Keratinocyte (primary cell): ENCODE data around the gene WDR4. TPM values are rescaled to one million over a fixed set of nuclear protein-coding genes. Genes with fewer than 3 reads are reported as not detected.

Experiments
- DNase-seq: peaks from one replicate; pipeline ENCODE4 v3.0.0-alpha.2; 2011; ENCODE audit warnings: low read depth, missing footprints, low spot score
- FAIRE-seq: peaks from 2 replicates; lab custom pipeline; 2011; peaks lifted over from hg19 to GRCh38; lab: Jason Lieb, UNC
- H2AFZ ChIP-seq: 2 replicates; pipeline ENCODE4 v1.6.0; 2012; ENCODE audit warnings: low read length, control low read depth, inconsistent platforms; ENCODE audit not compliant: control insufficient read depth
- H3K27ac ChIP-seq: 2 replicates; pipeline ENCODE4 v1.5.1; 2011; ENCODE audit warnings: low read length; ENCODE audit not compliant: control insufficient read depth, insufficient read depth
- H3K27me3 ChIP-seq: 3 replicates; pipeline ENCODE4 v1.6.0; 2011; ENCODE audit warnings: low read length; ENCODE audit not compliant: control insufficient read depth, insufficient read depth; ENCODE audit errors: extremely low read depth
- H3K36me3 ChIP-seq, 2 experiments: 2 replicates in 1 of 2; 3 replicates in 1 of 2; pipeline ENCODE4 v1.5.1; 2011; ENCODE audit warnings: low read length in 2 of 2, mild to moderate bottlenecking in 1 of 2; ENCODE audit not compliant: control insufficient read depth in 2 of 2, insufficient read depth in 2 of 2; ENCODE audit errors: extremely low read depth in 1 of 2
- H3K4me1 ChIP-seq: 3 replicates; pipeline ENCODE4 v1.5.1; 2011; ENCODE audit warnings: low read length; ENCODE audit not compliant: control insufficient read depth, insufficient read depth; ENCODE audit errors: extremely low read depth
- H3K4me2 ChIP-seq: 3 replicates; pipeline ENCODE4 v1.6.0; 2011; ENCODE audit warnings: low read depth, low read length; ENCODE audit not compliant: control insufficient read depth, insufficient read depth; ENCODE audit errors: extremely low read depth
- H3K4me3 ChIP-seq, 3 experiments: fragments of 200-600 bp in 1 of 3; sonication (generic) in 1 of 3; 2 replicates in 2 of 3; 3 replicates in 1 of 3; pipeline ENCODE4 v1.5.1; 2011 to 2016; ENCODE audit warnings: low read length in 3 of 3, mild to moderate bottlenecking in 3 of 3, control low read depth in 2 of 3, inconsistent platforms in 1 of 3, low read depth in 1 of 3, mixed read lengths in 1 of 3, mixed run types in 1 of 3, moderate library complexity in 1 of 3; ENCODE audit not compliant: control insufficient read depth in 2 of 3, insufficient read depth in 2 of 3; ENCODE audit errors: extremely low read depth in 1 of 3
- H3K79me2 ChIP-seq: 2 replicates; pipeline ENCODE4 v1.6.0; 2012; ENCODE audit warnings: low read length; ENCODE audit not compliant: control insufficient read depth, insufficient read depth
- H3K9ac ChIP-seq: 3 replicates; pipeline ENCODE4 v1.6.0; 2011; ENCODE audit warnings: low read length; ENCODE audit not compliant: control insufficient read depth, insufficient read depth; ENCODE audit errors: extremely low read depth
- H3K9me1 ChIP-seq: 3 replicates; pipeline ENCODE4 v1.6.0; 2011; ENCODE audit warnings: low read length; ENCODE audit not compliant: control insufficient read depth, insufficient read depth; ENCODE audit errors: extremely low read depth
- H3K9me3 ChIP-seq: 2 replicates; pipeline ENCODE4 v1.5.1; 2012; ENCODE audit warnings: low read depth, low read length; ENCODE audit not compliant: control insufficient read depth
- H4K20me1 ChIP-seq: 3 replicates; pipeline ENCODE4 v1.6.0; 2011; ENCODE audit warnings: low read length; ENCODE audit not compliant: control insufficient read depth, insufficient read depth; ENCODE audit errors: extremely low read depth
- CTCF ChIP-seq, 3 experiments: IDR thresholded peaks in 1 of 3; conservative IDR thresholded peaks in 1 of 3; optimal IDR thresholded peaks in 1 of 3; 2 replicates in 2 of 3; 3 replicates in 1 of 3; pipeline versions ENCODE3 to v1.5.1; 2011; ENCODE audit warnings: low read length in 3 of 3, mild to moderate bottlenecking in 3 of 3, moderate library complexity in 2 of 3, control low read depth in 1 of 3, inconsistent platforms in 1 of 3; ENCODE audit not compliant: insufficient read depth in 2 of 3; ENCODE audit errors: extremely low read depth in 1 of 3
- EZH2 ChIP-seq: IDR thresholded peaks from one replicate; pipeline ENCODE4 v1.6.1; 2012; ENCODE audit warnings: inconsistent platforms, mild to moderate bottlenecking, low read length, moderate library complexity
- dilution Hi-C: fragments of 300-500 bp; cut with MboI; formaldehyde crosslinking; loops from one replicate; pipeline ENCODE4 v1.7.0; 2020; ENCODE audit warnings: low sequenced_read_pairs; ENCODE audit not compliant: extremely low pct_ligation_motif_present
- polyA plus RNA-seq, 5 experiments: library from polyadenylated mRNA; depleted of rRNA in 3 of 5; stranded (reverse) in 3 of 5; stranded (forward) in 1 of 5; unstranded in 1 of 5; fragments of >200 nt; gene quantifications; 1 replicate in 1 of 5; 2 replicates in 3 of 5; 3 replicates in 1 of 5; pipeline versions ENCODE4 v1.2.1 to v1.2.3, GENCODE V29; 2011 to 2012; ENCODE audit warnings: missing spikeins in 2 of 5, low read depth in 1 of 5, low replicate concordance in 1 of 5

WDR4 gene
- polyA plus RNA-seq, 1 donor (not counting 4 experiments of a cell fraction or from before 2014, with no cell fraction given) = 14.9 TPM

GRCh38 chr21:42861311-42861847 is 18.0 kb downstream of the WDR4 start:
- Histone ChIP-seq H3K9me1 (no peaks in the 10 kb centered on the region), H3K4me1 (no peaks in the 10 kb centered on the region), H3K27ac (no peak overlapping the region), H3K4me3 (no peak overlapping the region), H4K20me1 (peaks cover 50% of the 10 kb centered on the region), H3K9ac (no peak overlapping the region), H3K9me3 (no peaks in the 10 kb centered on the region), H2AFZ (no peak overlapping the region), H3K27me3 (no peaks in the 10 kb centered on the region), H3K4me2 (no peak overlapping the region), H3K79me2 (peaks cover 88% of the 10 kb centered on the region), H3K36me3 (peaks cover 49 to 69% of the 10 kb centered on the region in 2 experiments)
- FAIRE-seq (no peak), DNase-seq (no peak)
- TF ChIP-seq EZH2 (no peak), CTCF (optimal IDR thresholded peaks at IDR 0.05 in 1 of 3, IDR thresholded peaks at IDR 0.05 in 1 of 3, conservative IDR thresholded peaks at IDR 0.05 in 1 of 3; ENCODE audit: extremely low read depth in 1 of 3, insufficient read depth in 2 of 3, low read length in 3 of 3) (no peak)
- dilution Hi-C loops = no loop called here

GRCh38 chr21:42860345-42860744 is 19.0 kb downstream of the WDR4 start:
- Histone ChIP-seq H2AFZ (no peak overlapping the region), H3K36me3 (peaks cover 49 to 63% of the 10 kb centered on the region in 2 experiments), H3K4me3 (no peak overlapping the region), H3K27me3 (no peaks in the 10 kb centered on the region), H3K9me1 (no peaks in the 10 kb centered on the region), H4K20me1 (peaks cover 42% of the 10 kb centered on the region), H3K9ac (no peak overlapping the region), H3K4me2 (no peak overlapping the region), H3K4me1 (no peaks in the 10 kb centered on the region), H3K27ac (no peak overlapping the region), H3K79me2 (peaks cover 83% of the 10 kb centered on the region), H3K9me3 (no peaks in the 10 kb centered on the region)
- dilution Hi-C loops = no loop called here
- DNase-seq (no peak), FAIRE-seq (no peak)
- TF ChIP-seq CTCF (optimal IDR thresholded peaks at IDR 0.05 in 1 of 3, IDR thresholded peaks at IDR 0.05 in 1 of 3, conservative IDR thresholded peaks at IDR 0.05 in 1 of 3; ENCODE audit: extremely low read depth in 1 of 3, insufficient read depth in 2 of 3, low read length in 3 of 3) (no peak), EZH2 (no peak)
